OCI-LY1 (cell line): ENCODE measurements around the gene BUB1.
"Not testable (repeated sequence)": the region's sequence is repeated elsewhere in the genome, so short reads cannot be mapped to it uniquely, and the experiment has no call there.

Source experiments
- H2AFZ ChIP-seq: fragments of 200-600 bp; sonication (generic), shearing (Covaris generic); 2 replicates; pipeline ENCODE4 v1.6.0; 2014; ENCODE audit warnings: antibody characterized with exemption, mild to moderate bottlenecking, low read length
- H3F3A ChIP-seq: fragments of 200-600 bp; sonication (generic), shearing (Covaris generic); 2 replicates; pipeline ENCODE4 v1.6.0; 2014; ENCODE audit warnings: mild to moderate bottlenecking, antibody characterized with exemption, low read length, moderate library complexity; ENCODE audit not compliant: insufficient read depth
- H3K27ac ChIP-seq: fragments of 200-600 bp; sonication (generic); 2 replicates; pipeline ENCODE4 v1.5.1; 2014; ENCODE audit warnings: low read length, mixed run types, mild to moderate bottlenecking, low read depth; ENCODE audit not compliant: poor library complexity, severe bottlenecking
- H3K27me3 ChIP-seq: fragments of 200-600 bp; sonication (generic); 2 replicates; pipeline ENCODE4 v1.6.0; 2014; ENCODE audit warnings: antibody characterized with exemption, mild to moderate bottlenecking, low read length, moderate library complexity; ENCODE audit not compliant: insufficient read depth
- H3K36me3 ChIP-seq: fragments of 200-600 bp; sonication (generic); 2 replicates; pipeline ENCODE4 v1.6.1; 2014; ENCODE audit warnings: mild to moderate bottlenecking, antibody characterized with exemption, low read length, moderate library complexity, mixed read lengths; ENCODE audit not compliant: insufficient read depth
- H3K4me1 ChIP-seq: fragments of 200-600 bp; sonication (generic); 2 replicates; pipeline ENCODE4 v1.5.1; 2014; ENCODE audit warnings: mild to moderate bottlenecking, low read length, moderate library complexity; ENCODE audit not compliant: insufficient read depth, severe bottlenecking
- H3K4me2 ChIP-seq: fragments of 200-600 bp; sonication (generic), shearing (Covaris generic); 2 replicates; pipeline ENCODE4 v1.6.1; 2014; ENCODE audit warnings: low read length
- H3K4me3 ChIP-seq: fragments of 200-600 bp; sonication (generic); 2 replicates; pipeline ENCODE4 v1.5.1; 2014; ENCODE audit warnings: low read length, low read depth, mild to moderate bottlenecking, mixed read lengths; ENCODE audit not compliant: poor library complexity, severe bottlenecking
- H3K79me2 ChIP-seq: fragments of 200-600 bp; shearing (Covaris generic); 2 replicates; pipeline ENCODE4 v1.6.1; 2016; ENCODE audit warnings: mixed run types, low read length, mixed read lengths; ENCODE audit not compliant: insufficient read depth
- H3K9ac ChIP-seq: fragments of 200-600 bp; sonication (generic), shearing (Covaris generic); 2 replicates; pipeline ENCODE4 v1.6.1; 2014; ENCODE audit warnings: mild to moderate bottlenecking, low read length, mixed read lengths
- H3K9me2 ChIP-seq: fragments of 200-600 bp; sonication (generic), shearing (Covaris generic); 2 replicates; pipeline ENCODE4 v1.6.1; 2014; ENCODE audit warnings: low read depth, mild to moderate bottlenecking, low read length, mixed read lengths
- H3K9me3 ChIP-seq: fragments of 200-600 bp; shearing (Covaris generic); 2 replicates; pipeline ENCODE4 v1.6.1; 2014; ENCODE audit warnings: low read length, mixed read lengths
- H4K20me1 ChIP-seq: fragments of 200-600 bp; sonication (generic), shearing (Covaris generic); 2 replicates; pipeline ENCODE4 v1.6.0; 2016; ENCODE audit warnings: mild to moderate bottlenecking, low read length; ENCODE audit not compliant: insufficient read depth

BUB1 gene

DNA sequence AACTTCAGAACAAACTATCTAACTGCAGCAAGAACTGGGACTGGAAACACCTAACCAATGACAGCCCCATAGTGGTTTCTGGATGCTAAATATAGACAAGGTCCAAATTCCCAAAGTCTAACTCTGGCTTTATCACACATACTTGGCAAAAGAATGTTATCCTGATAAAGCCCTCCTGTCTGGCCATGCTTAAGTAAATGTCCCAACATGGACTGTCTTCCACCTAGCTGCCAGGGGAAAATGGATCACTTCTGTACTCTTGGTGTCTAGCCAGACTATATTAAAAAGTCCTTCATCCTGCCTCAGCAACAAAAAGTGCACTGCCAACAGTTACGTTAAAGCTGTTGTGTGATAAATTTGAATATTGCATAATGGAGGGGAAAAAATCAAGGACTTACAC, 89.3 kb downstream of the BUB1 start:
- not testable (repeated sequence) for H3F3A ChIP-seq, H3K79me2 ChIP-seq, H3K4me3 ChIP-seq, H3K36me3 ChIP-seq, H3K4me2 ChIP-seq, H3K9ac ChIP-seq, H3K4me1 ChIP-seq, H3K27ac ChIP-seq, H3K27me3 ChIP-seq, H3K9me2 ChIP-seq, H4K20me1 ChIP-seq, H2AFZ ChIP-seq, H3K9me3 ChIP-seq
